CD4-positive, alpha-beta T cell treated with Interleukin-6 at 100 ng/mL for 8 hours (primary cell): ENCODE results near the gene CCDC150.
"Not testable (repeated sequence)": the region's sequence is repeated elsewhere in the genome, so short reads cannot be mapped to it uniquely, and the experiment has no call there.

Experiments
- DNase-seq: peaks from one replicate; pipeline ENCODE4 v3.0.0-alpha.2; 2020; ENCODE audit warnings: mixed read lengths, low spot score

Gene CCDC150

DNA sequence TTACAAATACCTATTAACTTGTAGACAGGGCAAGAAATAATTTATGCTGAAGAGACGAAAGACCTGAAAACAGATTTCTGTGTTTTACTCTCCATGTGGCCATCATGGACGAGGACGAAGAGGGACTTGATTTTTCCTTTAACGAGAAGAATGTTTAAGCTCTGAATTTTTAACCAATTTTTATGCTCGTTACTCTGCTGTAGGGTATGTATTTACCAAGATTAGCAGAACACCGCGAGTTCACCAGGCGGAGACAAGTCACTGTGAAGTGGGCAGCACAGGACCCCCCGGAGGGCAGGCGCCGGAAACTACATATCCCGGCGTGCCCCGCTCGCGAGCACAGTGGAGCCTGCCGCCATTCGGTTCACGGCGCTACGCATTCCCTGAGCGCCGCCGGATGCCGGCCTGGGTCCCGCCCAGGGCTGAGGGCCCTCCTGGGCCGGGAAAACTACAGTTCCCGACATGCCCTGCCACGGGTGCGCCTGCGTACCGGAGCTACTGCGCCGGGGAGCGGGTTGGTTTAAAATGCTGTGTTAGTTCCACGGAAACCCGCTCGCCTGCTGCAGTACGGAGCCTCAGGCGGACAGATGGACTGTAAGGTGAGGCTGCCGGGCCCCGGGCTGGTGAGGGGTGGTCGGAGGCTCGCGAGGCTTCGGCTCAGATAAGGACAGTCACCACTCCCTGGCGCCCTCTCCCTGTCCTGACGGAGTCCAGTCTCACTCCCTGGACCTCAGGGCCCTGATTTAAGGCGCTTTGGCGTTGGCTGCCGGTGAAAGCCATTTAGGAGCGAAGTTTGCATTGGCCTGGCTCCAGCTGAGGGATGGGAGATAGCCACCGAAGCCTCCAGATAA, at the start of gene CCDC150:
Gene CCDC150, plus strand, starts transcription at position 536 of the 851 bp plus-strand sequence. Its CDS starts 52 bp downstream, at position 588.
- peak; percentile 92 for DNase-seq

DNA sequence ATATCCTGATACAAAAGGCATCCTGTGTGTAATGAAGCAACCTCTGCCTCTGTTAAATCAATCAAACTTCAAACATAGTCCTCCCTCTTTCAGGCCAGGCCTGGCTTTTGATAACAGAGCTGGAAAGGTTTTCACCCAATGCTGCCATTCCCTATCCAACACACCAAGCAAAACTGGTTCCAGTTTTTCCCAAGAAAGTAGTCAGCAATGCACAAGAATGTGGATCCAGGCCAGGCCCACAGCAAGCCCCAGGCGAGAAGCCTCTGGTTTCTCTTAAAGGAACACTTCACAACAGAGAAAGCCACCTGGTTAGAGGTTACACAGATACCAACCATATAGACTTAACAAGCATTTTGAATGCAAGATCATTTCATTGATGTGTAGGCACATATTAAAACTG, 49.2 kb upstream of the CCDC150 start:
- no peak for DNase-seq

DNA sequence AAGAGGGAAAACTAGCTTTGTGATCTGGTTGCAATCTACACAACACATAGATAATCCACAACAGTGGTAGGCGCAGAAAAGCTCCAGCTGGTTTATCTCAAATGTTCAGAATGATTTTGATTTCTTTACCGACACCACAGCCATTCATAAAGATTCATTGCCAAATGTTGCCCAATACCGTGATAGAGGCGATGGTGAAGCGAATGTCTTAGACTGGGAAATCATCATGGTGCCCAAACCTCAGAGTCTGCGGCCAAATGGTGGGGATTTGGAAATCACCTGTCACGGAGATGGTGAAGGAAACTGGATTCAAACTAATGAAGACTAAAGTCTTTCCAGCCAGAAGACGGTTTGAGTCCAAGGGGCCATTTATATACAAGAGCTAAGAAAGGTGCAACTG, 48.5 kb upstream of the CCDC150 start:
- no peak for DNase-seq

DNA sequence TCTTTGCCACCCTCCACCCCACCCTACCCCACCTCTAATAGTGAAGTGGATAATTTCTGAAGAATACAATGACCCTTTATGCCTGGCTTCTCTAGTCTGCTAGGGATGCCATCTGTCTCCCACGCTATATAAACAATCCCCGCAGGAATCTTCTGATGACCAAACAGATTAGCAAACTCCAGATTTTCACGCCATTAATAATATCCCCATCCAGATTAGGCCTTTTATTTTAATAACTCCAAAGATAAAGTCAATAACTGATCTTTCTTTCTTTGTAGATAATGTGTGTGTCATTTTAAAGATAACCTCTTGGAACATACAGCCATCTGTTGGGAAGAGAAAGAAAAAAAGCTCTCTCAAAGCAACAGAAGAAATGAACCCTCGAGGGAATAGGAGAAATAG, 47.9 kb upstream of the CCDC150 start:
- DNase-seq = no peak

DNA sequence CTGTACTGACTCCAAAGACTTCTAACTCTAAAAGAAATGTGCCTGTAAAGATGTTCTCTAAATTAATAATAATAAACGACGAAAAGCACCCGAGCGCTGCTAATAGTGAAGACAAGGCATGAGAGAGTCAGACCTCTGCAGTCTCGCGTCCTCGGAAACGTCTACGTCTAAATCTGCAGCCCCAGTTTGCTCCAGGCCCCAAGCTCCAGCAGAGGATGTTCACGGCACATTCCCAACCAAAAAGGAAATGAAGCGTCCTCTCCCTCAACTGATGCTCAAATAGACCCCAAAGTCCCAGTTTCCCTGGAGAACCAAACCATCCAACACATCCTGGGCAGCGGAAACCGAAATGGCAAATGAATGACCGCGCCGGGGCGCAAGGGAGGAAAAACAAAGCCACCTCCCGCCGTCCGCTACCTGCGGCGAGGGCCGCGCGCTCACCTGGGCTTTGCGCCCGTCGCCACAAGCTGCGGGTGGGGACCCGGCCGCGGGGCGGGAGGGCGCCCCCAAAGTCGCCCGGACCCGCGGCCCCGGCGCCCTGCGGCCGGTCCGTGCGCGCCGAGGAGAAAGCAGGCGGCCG, 47.1 kb upstream of the CCDC150 start:
- DNase-seq = no peak

DNA sequence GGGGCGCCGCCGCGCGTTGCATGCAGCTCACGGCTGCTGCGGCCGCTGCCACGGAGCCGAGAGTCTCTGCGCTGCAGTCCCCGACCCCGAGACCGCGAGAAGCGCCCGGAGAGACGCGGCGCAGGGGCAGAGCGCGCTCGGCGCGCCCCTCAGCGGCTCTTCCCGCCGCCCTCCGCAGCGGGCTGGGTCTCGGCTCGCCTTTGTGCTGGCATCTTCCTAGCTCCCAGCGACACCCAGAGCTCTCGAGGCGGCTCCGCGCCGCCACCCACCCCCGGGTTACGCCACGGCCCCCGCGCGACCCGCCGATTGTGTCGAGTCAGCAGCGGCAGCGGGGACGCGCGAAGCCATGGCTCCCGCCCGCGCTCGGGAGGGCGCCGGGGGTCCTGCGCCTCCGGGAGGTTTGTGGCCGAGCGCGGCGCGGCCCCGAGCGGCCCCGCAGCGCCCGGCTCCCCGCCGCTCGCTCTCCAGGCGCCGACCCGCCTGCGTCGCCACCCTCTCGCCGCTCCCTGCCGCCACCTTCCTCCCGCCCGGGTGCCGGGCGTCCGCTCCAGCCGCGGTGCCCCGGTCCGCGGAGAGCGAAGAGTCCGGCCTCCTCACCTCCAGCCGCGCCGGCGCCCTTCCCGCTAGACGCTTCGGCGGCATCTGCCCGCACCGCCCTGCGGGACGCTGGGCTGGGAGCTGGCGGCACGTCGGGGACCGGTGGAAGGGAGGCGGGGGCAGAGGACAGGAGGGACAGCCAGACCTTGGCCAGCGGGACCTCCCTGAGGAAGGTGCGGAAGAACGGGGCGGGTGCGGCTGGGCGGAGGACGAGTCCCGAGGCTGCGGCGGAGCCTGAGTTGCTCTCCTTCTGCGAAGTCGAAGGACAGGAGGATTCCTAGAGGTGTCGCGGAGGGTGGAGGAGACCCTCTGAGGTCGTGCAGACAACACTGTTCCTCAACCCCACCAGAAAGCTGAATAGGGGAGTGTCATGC, 46.3 kb upstream of the CCDC150 start, which contains the start of gene HECW2:
Gene HECW2, minus strand, starts transcription at position 644 of the 971 bp plus-strand sequence.
- no peak for DNase-seq

GRCh38 chr2:196594158-196594557, 45.4 kb upstream of the CCDC150 start:
- DNase-seq = no peak

GRCh38 chr2:196597531-196597930, 42.0 kb upstream of the CCDC150 start:
- DNase-seq = no peak

- no peak for DNase-seq
Observed at GRCh38 chr2:196598412-196598811, 41.1 kb upstream of the CCDC150 start.

GRCh38 chr2:196598846-196599245, 40.7 kb upstream of the CCDC150 start:
- DNase-seq = no peak

GRCh38 chr2:196601430-196602306, 37.8 kb upstream of the CCDC150 start:
- no peak for DNase-seq

DNA sequence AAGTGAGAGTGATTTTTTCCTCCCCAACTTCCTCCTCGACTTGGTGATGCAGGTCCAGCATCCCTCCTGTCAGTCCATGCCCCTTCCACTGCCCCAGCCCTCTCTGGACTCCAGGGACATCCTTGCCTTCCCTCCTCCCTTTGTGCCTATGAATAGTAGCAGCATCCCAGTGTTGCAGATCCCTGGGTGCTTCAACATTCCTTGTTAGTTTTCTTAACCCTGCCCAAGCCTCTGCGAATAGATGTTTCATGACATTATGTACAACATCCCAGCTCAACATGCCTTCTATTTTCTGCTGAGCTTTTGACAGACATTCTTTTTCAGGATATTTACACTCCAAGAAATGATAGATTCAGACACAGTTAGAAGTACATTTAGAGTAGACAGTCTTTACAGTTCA, 35.3 kb upstream of the CCDC150 start:
- no peak for DNase-seq

DNA sequence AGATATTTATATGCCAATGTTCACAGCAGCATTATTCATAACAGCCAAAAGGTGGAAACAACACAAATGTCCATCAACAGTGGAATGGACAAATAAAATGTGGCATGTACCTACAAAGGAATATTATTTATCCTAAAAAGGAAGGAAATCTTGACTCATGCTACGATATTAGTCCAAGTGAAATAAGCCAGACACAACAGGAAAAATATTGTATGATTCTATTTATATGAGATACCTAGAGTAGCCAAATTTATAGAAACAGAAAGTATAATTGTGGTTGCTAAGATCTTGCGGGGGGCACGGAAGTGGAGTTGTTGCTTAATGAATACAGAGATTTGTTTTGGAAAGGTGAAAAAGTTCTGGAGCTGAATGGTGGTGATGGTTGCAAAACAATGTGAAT, 33.0 kb upstream of the CCDC150 start:
- DNase-seq = no peak

GRCh38 chr2:196607073-196607472, 32.4 kb upstream of the CCDC150 start:
- no peak for DNase-seq

DNA sequence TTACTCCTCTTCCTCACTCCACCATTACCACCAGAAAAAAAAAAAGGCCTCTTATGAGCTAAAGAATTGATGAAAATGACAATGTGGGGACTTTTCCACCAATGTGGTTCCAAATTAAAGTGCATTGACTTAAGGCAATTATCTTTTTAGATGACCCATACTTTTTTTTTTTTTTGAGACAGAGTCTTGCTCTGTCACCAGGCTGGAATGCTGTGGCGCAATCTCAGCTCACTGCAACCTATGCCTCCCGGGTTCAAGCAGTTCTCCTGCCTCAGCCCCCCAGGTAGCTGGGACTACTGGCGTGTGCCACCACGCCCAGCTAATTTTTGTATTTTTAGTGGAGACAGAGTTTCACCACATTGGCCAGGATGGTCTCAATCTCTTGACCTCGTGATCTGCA, 31.6 kb upstream of the CCDC150 start:
- not testable (repeated sequence) for DNase-seq

DNA sequence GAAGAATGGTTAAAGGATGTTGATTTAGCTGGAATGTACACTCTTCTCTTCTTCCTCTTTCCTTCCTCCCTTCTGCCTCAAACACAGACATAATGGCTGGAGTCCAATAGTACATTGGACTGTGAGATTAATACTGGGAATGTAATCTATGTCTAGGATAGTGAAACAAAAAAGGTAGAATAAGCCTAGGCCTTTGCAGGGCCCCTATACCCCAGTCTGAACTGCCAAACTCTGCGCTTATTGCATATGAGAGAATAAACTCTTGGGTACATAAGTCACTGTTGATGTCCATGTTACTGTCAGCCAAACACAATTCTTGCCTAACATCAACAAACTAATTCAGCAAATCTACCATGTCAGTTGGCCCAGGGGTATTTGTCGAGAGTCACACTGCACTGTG, 29.7 kb upstream of the CCDC150 start:
- no peak for DNase-seq

DNA sequence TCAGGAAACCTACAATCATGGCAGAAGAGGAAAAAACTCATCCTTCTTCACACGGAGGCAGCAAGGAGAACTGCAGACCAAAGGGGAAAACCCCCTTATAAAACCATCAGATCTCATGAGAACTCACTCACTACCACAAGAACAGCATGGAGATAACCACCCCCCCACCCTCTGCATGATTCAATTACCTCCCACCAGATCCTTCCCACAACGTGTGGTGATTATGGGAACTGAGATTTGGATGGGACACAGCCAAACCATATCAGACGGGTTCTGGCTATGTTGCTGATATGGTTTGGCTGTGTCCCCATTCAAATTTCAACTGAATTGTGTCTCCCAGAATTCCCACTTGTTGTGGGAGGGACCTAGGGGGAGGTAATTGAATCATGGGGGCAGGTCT, 28.7 kb upstream of the CCDC150 start:
- DNase-seq = no peak

- no peak for DNase-seq
Observed at GRCh38 chr2:196613302-196613701, 26.2 kb upstream of the CCDC150 start.

DNA sequence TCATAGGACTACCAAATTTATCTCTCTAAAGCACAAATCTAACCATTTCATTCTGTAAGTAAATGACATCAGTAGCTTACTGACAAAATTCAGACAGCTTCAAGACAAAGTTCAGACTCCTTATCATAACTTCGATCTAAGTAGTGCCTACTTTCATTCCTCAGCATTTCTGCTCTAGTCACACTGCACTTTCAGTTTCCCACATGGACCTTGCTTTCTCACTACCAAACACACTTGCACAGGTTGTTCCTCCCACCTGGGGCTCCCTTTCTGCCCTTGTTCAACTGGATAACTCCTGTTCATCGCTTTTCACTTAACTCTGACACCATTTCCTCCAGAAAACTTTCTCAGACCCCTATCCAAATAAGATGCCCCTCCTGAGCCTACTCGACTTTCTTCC, 22.1 kb upstream of the CCDC150 start:
- DNase-seq = no peak

DNA sequence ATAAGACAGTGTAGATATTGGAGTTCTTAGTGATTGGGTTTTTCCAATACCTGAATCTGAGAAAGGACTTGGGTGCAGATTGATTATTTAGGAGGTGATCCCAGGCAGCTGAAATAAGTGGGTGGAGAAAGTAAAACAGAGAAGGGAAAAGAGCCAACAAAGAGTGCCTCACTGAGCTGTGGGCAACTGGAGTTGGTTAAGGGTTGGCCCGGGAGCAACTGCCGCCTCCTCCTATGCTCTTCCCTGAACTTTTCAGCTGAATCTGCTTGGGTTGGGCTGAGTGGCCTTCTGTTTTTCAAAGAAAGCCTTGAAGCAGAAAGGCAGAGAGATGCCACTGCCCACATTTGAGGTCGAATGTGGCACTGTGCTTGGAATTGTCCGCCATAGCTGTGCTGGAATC, 20.9 kb upstream of the CCDC150 start:
- DNase-seq = no peak

DNA sequence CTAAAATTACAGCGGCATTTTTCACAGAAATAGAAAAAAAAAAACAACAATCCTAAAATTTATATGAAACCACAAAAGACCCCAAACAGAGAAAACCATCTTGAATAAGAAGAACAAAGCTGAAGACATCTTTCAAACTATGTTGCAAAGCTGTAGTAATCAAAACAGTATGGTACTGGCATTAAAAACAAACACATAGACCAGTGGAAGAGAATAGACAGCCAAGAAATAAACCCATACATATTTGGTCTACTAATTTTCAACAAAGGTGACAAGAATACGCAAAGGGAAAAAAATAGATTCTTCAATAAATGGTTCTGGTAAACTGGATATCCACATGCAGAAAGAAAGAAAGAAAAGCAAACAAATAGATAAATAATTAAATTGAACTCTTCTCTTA, 9.0 kb upstream of the CCDC150 start:
- DNase-seq = no peak
